GM19397 (cell line): ENCODE measurements around the gene GIGYF2.
"Not testable (repeated sequence)": the region's sequence is repeated elsewhere in the genome, so short reads cannot be mapped to it uniquely, and the experiment has no call there.

Experiments
- ATAC-seq: cut with Tn5 transposase; IDR thresholded peaks from one replicate; pipeline ENCODE4 v1.9.1; 2021; ENCODE audit warnings: mild to moderate bottlenecking, moderate library complexity; ENCODE audit not compliant: unreplicated experiment

GIGYF2 gene

GRCh38 chr2:232891621-232892071, 194.5 kb downstream of the GIGYF2 start:
- ATAC-seq = no peak

DNA sequence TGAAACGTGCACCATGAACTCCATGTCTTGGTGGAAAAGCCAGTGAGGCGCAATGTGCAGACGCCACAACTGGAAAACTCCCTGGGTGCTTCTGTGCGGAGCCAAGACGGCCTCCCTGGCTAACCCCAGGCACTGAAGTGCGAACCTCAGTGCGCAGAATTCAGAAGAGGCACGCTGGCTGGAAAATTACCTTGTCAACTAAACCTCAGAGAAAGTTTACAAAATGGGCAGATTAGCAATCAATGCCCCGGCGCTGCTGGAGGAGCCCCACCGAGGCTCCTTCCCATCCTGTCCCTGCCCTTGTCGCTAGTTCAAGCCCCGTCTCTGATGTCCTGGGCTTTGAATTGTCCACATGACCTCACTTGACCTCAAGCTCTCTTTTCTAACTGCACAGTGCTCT, 195.1 kb downstream of the GIGYF2 start:
- no peak for ATAC-seq

DNA sequence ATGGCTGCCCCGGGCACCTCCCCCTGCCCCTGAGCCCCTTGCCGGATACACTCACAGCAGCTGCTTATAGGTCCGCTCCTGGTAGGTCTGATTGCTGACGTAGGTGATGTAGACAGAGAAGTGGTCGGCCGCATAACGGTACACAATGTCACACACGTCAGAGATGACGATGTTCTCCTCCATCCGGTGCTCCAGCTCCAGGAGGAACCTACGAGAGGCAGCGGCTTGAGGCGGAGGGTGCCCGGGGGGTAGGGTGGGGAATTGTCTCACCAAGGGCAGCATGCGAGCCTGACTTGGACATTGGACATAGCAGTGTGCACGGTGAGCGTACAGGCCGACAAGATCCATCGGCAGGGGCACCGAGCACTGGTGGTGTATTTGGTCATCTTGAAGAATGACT, 195.7 kb downstream of the GIGYF2 start:
- ATAC-seq = no peak

- ATAC-seq = no peak
Measured at GRCh38 chr2:232893834-232894233, 196.7 kb downstream of the GIGYF2 start.

- no peak for ATAC-seq
Measured at GRCh38 chr2:232894251-232894650, 197.1 kb downstream of the GIGYF2 start.

GRCh38 chr2:232894746-232895145, 197.6 kb downstream of the GIGYF2 start:
- ATAC-seq = no peak

- ATAC-seq = no peak
Measured at GRCh38 chr2:232896111-232896510, 199.0 kb downstream of the GIGYF2 start.

DNA sequence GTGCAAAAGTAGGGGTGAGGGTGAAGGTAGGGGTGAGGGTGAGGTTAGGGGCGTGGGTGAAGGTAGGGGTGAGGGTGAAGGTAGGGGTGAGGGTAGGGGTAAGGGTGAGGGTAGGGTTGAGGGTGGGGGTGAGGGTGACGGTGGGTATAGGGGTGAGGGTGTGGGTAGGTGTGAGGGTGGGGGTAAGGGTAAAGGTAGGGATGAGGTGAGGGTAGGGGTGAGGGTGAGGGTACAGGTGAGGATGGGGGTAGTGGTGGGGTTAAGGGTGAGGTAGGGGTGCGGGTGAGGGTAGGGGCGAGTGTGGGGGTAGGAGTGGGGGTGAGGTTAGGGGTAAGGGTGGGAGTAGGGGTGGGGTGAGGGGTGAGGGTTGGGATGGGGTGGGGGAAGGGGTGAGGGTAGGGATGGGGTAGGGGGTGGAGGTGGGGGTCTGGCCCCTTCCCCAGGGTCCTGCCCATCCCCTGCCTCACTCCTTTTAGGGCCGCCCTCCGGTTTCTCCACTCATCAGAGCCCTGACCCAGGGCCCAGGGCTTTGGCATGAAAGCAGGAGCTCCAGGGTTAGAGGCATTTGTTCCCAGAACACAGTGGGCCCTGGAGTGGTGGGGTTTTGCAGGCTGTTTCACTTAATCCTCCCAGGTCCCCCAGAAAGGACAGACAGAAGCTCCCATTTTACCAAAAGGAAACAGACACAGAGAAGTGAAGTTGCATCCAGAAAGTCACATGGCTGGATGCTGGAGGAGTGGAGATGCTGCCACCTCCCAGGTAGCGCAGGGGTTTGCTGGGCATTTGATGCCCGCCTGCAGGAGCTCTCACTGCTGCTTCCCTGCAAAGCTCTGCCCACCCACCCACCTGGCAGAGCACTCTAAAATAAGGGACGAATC, 199.8 kb downstream of the GIGYF2 start:
- no peak for ATAC-seq

- no peak for ATAC-seq
Measured at GRCh38 chr2:232897598-232898408, 200.7 kb downstream of the GIGYF2 start.

- ATAC-seq = no peak
Measured at GRCh38 chr2:232898592-232899543, 201.7 kb downstream of the GIGYF2 start.

GRCh38 chr2:232900811-232901735, 203.9 kb downstream of the GIGYF2 start:
- no peak for ATAC-seq

- no peak for ATAC-seq
Measured at GRCh38 chr2:232901736-232902578, 204.8 kb downstream of the GIGYF2 start.

DNA sequence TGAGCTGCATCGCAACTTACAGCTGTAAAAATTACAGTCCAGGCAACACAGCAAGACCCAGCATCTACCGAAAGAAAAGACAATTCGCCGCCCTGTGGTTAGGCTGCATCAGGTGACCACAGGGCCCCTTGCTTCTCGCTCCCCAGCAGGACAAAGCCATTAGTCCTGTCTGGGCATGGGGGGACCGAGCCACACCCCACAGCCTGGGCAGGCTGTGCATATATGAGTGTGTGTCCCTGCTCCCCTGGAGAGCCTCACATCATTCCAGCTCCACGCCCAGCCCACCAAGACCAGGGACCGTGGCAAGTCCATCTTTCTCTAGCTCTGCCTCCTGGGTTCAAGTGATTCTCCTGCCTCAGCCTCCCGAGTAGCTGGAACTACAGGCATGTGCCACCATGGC, 206.9 kb downstream of the GIGYF2 start:
- ATAC-seq = no peak

GRCh38 chr2:232906867-232907717, 210.0 kb downstream of the GIGYF2 start:
- not testable (repeated sequence) for ATAC-seq

- not testable (repeated sequence) for ATAC-seq
Measured at GRCh38 chr2:232907718-232908085, 210.6 kb downstream of the GIGYF2 start.

DNA sequence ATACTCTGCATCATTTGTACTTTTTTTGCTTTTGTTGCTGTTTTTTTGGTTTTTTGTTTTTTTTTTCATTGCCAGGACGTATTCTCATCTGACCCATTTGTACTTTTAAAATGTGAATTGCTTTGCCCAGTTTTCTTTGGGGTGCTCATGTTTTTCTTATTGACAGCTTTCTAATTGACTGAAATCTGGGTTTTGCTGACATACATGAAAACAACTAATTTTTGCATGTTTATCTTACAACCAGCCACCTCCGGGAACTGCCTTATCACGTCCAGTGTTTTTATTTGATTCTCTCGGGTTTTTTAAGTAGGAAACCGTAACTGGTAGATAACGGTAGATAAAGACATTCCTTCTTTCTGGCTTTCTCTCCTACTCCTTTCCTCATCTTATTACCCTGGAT, 211.6 kb downstream of the GIGYF2 start:
- no peak for ATAC-seq
